ENCODE results near the gene CT55.
"Not testable (repeated sequence)": the region's sequence is repeated elsewhere in the genome, so short reads cannot be mapped to it uniquely, and the experiment has no call there.

The CT55 gene

GRCh38 chrX:135170877-135171519 lies at the start of gene CT55:
Gene CT55 (minus strand): TSS chrX:135171398. CDS start chrX:135171171, 227 bp downstream.
- DNase-seq: no peak

- DNase-seq: no peak
Observed at GRCh38 chrX:135213200-135213844, 42.1 kb upstream of the CT55 start.

- DNase-seq: not testable (repeated sequence)
Observed at GRCh38 chrX:135206427-135206826, 35.2 kb upstream of the CT55 start.

GRCh38 chrX:135200297-135200696 lies 29.1 kb upstream of the CT55 start:
- no peak for DNase-seq

- no peak for DNase-seq
Observed at GRCh38 chrX:135194684-135195083, 23.5 kb upstream of the CT55 start.

GRCh38 chrX:135193740-135194139 lies 22.5 kb upstream of the CT55 start:
- DNase-seq: no peak

- DNase-seq: no peak
Observed at GRCh38 chrX:135191838-135192237, 20.6 kb upstream of the CT55 start.

GRCh38 chrX:135185795-135186443 lies 14.7 kb upstream of the CT55 start:
- peak; percentile 69 for DNase-seq

- no peak for DNase-seq
Observed at GRCh38 chrX:135178636-135179035, 7.4 kb upstream of the CT55 start.

GRCh38 chrX:135170468-135170867 lies 730 bp downstream of the CT55 start:
- no peak for DNase-seq

GRCh38 chrX:135169534-135169933 lies 1.7 kb downstream of the CT55 start:
- DNase-seq: not testable (repeated sequence)

- DNase-seq: peak; percentile 24
Observed at GRCh38 chrX:135168486-135168885, 2.7 kb downstream of the CT55 start.

- not testable (repeated sequence) for DNase-seq
Observed at GRCh38 chrX:135154688-135155087, 16.5 kb downstream of the CT55 start.

GRCh38 chrX:135126145-135126544 lies 45.1 kb downstream of the CT55 start:
- not testable (repeated sequence) for DNase-seq

GRCh38 chrX:135120056-135120576 lies 51.1 kb downstream of the CT55 start, which contains the start of gene ETDB:
Gene ETDB (minus strand): TSS chrX:135120526. CDS start chrX:135119261, 1,265 bp downstream.
- not testable (repeated sequence) for DNase-seq

GRCh38 chrX:135116064-135116463 lies 55.1 kb downstream of the CT55 start:
- DNase-seq: not testable (repeated sequence)

GRCh38 chrX:135114392-135114791 lies 56.8 kb downstream of the CT55 start:
- DNase-seq: no peak

- DNase-seq: no peak
Observed at GRCh38 chrX:135112743-135113142, 58.5 kb downstream of the CT55 start.

- peak; percentile 56 for DNase-seq
Observed at GRCh38 chrX:135112096-135112729, 59.0 kb downstream of the CT55 start.

GRCh38 chrX:135109554-135109953 lies 61.6 kb downstream of the CT55 start:
- no peak for DNase-seq

All from hematopoietic multipotent progenitor cell treated with erythropoietin and hydrocortisone succinate and interleukin-3 and kit ligand, for 6 days (in vitro differentiated cells).